Measurements from ENCODE around the gene RNF103.
"Not testable (repeated sequence)": the region's sequence is repeated elsewhere in the genome, so short reads cannot be mapped to it uniquely, and the experiment has no call there.

Gene RNF103

DNA sequence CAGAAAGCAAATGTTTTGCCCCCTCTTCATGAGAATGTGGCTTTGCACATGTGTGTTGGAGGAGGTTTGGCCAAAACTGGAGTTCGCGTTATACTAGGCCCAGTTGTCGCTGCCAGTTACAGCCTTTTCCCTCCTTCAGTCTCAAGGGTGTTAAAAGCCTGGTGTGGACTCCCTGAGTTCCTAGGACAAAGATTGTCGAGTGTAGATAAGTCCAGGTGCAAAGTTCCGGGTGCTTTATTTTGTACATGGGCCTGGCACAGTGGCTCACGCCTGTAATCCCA, 542 bp upstream of the RNF103 start:
- peak; percentile 39 for DNase-seq

DNA sequence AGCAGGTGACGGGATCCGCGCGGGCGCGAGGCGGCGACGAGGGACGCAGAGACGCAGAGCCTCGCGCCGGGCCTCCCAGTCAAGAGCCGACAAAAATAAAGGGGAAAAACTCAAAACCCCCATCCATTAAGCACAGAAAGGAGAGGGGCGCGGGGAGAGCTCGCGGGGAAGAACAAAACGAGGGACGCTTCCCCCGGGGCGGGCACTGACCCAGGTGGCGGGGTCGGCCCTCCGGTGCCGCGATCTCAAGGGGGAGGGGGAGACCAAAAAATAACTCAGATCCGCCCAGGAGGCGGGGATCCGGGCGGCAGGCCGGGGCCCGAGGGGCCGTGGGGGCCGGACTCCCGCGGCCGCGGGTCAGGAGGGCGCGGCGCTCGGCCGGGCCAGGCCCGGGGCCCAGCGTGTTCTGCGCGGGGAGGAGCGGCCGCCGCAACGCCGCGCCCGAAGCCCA, 597 bp downstream of the RNF103 start:
- DNase-seq: peak; percentile 57

DNA sequence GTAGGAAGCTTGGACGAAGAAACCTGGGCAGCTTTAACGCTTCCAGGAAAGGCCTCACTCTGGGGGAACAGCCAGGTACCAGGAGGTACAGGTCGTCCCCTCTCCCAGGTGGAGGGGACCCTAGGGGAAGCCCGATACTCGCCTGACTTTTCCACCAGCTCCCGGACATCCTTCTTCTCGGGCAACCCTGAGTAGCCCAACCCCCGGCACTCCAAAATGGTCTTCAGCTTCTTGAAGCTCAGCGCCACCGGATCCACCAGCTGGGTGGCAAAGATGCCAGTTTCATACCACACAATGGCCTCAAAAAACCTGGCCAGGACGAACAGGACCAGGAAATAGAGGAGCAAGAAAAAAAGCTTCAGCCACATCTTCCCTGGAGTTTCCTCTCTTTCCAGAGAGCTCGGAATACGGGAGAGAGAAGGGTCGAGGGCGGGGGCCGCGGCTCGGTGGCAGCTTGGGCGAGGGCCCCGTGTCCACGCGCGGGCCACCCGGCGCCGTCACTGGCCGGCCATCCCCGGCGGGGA, 1.1 kb downstream of the RNF103 start:
- DNase-seq: peak; percentile 49

DNA sequence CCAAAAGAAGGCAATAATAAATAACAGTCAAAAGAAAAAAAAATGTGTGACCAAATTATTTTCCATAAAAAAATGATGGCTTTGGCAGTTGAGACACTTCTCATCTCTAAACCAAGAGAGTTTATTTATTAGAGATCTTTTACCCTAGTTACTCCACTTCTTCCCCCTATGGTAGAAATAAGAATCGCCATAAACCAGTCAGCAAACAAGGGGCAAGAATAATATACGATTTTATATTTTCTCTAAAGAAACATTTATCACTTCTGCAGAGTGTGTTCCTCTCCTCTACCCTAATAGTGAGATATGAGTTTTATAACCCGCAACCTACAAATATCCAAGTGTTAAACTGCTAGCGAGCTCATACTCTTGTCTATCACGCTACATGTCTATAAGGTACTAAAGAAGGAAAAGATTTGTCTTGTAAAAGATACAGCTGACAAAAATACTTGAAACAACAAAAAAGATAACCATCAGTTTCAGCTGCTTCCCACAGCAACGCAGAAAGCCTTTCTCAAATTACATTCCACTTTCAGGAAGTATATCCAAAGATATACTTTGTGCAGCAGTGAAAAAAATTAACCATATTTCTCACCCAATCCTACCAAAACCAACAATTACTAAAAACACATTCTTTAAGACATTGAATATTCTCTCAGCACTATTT, 2.3 kb downstream of the RNF103 start:
- DNase-seq: no peak

DNA sequence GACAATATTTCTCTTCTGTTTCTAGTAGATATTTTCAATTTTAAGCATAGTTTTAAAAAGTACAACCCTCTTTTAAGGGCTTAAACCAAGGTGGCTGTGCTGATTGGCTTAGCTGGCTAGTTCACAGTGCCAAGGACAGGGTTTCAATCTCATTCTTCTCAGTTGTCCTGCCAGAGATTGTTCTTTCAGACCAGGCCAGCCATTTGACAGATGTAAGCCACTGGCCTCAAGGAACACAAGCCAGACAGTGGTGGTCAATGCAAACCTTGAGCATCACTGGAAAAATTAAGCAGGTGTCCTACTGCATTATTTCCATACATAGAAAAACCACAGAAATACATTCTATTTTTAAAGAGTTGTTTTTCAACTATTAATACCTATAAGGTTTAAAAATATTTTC, 5.9 kb downstream of the RNF103 start:
- DNase-seq: no peak

DNA sequence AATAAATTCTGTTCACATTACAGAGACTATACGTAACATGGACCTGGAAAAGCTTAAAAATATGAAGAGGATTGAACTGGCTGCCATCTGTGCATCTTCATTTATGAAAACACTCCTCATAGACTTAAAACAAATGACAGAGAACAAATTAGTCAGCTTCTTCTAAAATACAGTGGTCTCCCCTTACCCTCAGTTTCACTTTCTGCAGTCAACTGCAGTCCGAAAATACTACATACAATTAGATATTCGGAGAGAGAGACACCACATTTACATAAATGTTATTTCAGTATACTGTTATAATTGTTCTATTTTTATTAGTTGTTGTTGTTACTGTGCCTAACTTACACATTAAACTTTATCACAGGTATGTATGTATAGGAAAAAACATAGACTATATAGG, 6.5 kb downstream of the RNF103 start:
- DNase-seq: no peak

DNA sequence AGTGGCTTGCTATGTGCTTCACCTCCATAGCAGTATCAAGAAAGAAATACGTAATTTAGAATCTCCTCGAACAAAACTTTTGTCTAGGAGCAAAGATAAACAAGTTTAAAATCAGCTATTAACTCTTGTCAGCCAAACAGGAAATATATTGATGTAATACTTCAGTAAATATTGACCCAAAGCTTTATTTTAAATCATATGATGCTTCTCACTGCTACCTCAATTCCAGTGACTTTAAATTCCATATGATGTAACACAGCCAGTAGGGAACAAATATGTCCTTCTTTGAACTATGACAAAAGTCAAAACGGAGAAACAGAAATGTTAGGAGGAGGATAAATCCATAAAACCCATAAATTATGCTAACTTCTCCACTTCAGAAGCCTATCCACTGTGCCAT, 7.2 kb downstream of the RNF103 start:
- no peak for DNase-seq

DNA sequence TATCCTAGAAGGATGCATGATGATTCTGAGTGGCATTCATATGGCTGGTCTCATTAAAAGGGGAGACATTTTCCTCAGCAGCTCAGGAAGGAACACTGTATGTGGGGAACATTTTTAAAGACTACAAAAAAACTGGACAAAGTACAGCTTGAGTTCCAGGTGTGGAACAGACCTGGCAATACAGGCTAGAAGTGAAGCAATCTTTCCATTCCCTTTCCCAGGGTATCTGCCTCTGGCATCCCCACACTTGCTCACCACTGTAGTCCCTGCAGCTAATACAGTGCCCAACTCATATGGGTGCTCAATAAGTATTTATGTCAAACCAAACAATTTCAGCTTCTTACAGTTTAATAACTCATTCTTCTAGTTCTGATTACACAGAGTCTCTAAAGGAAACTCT, 8.1 kb downstream of the RNF103 start:
- DNase-seq: no peak

DNA sequence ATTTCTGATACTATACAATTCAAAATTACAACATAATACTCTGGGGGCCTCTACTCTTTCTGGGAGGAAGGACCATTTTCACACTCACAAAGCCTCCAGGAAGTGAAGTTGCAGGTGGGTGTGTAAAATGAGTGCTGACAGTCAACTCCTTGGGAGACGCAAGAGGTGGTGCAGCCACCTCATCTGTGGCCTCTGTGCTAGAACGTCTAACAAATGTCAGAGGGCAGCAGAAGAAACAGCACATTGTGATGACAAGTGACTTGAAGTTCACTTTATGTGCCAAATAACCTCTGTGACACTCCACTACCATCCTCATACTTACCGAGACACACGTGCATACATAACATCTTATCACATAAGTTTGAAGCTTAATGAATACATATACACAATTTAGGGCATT, 10.2 kb downstream of the RNF103 start:
- no peak for DNase-seq

DNA sequence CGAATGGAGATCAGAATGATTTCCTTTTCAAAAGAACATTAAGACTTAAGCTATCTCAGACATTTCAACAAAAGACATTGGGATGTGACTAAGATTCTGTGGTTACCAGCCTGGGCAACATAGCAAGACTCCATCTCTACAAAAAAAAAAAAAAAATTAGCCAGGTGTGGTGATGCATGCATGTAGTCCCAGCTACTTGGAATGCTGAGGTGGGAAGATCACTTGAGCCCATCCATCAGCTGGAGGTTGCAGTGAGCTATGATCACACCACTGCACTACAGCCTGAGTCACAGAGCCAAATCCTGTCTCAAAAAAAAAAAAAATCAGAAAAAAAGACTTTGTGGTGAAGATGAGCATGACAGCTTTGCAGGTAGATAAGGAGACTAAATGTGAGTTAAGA, 12.8 kb downstream of the RNF103 start:
- DNase-seq: no peak

DNA sequence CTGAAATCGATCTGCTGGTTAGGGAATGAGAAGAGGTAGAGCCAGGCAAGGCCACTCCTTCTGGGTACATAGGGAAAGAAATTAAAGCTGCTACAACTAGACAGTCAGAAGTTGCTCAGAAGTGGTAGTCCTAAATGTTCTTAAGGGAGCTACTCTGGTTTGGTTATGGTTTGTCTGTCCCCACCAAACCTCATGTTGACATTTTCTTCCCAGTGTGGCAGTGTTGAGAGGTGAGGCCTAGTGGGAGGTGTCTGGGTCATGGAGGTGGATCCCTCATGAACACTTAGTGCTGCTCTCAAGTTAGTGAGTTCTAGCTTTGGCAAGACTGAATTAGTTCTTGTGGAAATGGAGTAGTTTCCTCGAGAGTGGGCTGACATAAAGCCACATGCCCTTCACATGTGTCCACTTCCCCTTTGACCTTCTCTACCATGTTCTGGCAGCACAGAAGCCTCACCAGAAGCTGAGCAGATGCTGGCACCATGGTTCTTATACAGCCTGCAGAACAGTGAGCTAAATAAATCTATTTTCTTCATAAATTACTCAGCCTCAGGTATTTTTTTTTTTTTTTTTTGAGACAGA, 14.7 kb downstream of the RNF103 start:
- DNase-seq: no peak

DNA sequence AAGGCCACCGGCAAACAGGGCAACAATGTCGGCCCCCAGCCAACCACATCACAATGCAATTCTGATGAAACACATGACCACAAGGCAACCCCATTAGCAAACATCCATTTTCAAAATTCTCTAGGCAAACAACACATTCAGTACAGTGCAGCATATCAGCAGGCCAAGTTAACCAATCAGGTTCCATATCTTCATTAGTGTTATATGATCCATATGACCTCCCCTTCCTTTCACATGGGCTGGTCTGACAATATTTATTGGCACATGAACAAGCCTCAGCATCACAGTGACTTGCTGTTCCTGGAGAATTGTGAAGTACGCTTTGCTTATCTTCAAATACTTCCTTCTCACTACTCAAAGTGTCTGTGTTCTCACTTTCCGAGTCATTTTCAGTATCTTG, 19.8 kb downstream of the RNF103 start:
- no peak for DNase-seq

DNA sequence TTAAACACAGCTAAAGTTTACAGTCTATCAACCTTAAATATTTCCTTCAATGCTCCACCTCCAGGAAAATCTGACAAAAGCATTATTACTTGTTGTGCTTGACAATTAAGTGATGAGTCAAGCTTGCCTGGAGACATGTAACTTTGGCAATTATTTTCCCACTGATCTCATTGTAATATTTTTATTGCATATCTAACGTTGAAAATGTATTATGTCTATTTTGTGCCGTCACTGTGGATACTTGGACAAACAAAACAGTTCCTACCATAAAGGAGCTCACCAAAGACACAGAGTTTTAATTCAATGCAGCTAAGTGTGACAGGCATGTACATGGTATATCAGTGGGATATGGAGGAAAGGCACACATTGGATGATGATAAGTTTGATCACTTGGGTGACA, 24.7 kb downstream of the RNF103 start:
- no peak for DNase-seq

DNA sequence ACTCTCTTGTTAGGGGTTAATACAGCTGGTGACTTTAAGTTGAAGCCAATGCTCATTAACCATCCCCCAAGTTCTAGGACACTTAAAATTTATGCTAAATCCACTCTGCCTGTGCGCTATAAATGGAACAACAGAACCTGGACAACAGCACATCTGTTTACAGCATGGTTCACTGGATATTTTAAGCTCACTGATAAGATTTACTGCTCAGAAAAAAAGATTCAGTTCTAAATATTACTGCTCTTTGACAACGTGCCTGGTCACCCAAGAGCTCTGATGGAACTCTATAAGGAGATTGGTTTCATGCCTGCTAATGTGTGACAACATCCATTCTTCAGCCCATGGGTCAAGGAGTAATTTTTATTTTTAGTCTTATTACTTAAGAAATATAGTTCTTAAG, 27.5 kb downstream of the RNF103 start:
- DNase-seq: peak; percentile 16

DNA sequence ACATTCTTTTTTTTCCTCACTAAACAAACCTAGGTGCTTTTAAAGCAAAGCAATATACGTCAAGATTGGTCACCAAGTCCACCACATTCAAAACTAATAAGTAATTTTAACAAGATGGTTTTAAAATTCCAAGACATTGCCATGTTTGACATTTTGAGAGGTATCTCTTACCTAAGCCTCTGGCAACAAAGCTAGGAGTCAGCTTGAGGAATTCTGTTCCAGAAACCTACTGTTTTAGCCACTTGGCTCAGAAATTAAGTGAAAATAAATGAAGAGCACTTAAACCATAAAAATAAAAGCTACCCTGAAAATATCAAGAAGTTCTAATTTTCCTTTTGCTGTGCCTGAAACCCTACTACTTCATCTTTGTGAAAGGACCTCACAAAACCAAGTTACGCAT, 30.4 kb downstream of the RNF103 start:
- no peak for DNase-seq

DNA sequence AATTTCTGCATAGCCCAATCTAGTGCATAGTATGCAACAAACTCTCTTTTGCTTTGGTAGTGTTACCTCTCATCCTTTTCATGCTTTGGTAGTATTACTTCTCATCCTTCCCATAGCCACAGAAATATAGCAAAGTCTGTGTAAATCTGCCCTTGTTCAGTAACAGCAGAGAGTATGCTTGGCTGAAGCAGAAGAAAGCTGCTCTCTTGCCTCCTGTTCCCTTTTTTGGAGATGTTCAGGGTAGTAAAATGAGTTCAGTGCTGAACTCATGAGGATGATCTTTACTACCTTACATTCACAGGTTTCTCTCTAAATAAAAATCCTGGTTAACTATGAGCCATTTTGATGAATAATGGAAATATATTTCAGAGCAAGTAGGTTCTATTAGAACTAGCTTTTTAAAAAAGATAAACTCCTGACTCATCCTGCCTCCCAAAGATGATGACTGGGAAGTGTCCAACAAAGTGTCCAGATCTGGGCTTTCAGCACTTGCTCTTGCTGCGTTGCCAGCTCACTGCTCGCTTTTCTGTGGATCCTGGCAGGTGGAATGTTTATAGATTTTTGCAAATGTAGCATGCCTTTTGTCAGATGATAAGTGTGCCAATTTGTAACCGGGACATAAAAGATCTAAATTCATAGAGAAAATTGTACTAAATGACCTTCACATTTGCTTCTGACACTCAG, 31.0 kb downstream of the RNF103 start:
- DNase-seq: no peak

DNA sequence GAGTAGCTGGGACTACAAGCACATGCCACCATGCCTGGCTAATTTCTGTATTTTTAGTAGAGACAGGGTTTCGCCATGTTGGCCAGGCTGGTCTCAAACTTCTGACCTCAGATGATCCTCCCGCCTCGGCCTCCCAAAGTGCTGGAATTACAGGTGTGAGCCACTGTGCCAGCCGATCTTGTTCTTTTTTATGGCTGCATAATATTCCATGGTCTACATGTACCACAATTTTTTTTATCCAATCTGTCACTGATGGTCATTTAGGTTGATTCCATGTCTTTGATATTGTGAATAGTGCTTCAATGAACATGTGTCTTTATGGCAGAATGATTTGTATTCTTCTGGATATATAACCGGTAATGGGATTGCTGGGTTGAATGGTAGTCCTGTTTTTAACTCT, 34.0 kb downstream of the RNF103 start:
- DNase-seq: not testable (repeated sequence)

DNA sequence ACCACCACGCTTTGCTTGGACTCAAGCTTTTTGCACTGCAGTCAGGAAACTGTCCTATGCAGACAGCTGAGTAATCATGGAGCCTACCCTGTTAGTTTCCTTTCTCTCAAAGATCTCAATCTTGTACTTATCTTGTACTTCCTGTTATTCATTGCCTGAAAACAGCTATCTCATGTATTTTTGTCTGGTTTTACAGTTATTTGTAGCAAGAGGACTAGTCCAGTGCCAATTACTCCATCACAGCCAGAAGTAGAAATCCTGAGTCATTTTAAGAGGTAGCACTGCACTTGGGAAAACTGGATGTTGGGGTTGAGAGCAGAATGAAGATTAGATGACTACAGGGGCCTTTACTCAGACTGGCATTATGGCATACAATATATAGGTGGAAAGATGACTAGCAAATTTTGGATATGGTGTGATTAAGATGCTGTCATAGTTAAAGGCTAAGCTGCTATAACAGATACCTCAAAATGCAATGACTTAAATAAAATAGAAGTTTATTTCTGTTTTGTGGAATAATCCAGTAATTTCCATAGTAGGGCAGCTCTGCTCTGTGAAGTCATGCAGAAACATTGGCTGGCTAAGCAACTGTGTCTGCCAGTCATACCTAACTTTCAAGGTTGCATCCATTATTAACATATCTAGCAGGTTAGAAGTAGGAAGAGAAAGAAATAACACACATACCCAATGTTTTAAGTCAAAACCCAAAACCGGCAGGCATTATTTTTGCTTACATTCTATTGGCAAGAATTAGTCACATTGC, 39.3 kb downstream of the RNF103 start:
- DNase-seq: no peak

DNA sequence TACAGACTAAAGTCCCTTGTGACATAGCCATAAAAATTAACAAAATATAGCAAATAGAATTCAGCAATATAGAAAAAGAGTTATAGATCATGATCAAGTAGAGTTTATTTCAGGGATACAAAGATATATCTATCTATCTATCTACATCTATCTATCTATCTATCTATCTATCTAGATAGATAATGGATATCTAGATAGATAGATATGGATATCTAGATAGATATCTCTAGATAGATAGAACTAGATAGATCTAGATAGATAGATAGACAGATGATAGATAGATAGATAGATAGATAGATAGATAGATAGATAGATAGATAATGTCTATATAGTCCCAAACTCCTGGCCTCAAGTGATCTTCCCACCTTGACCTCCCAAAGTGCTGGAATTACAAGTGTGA, 43.1 kb downstream of the RNF103 start:
- no peak for DNase-seq

DNA sequence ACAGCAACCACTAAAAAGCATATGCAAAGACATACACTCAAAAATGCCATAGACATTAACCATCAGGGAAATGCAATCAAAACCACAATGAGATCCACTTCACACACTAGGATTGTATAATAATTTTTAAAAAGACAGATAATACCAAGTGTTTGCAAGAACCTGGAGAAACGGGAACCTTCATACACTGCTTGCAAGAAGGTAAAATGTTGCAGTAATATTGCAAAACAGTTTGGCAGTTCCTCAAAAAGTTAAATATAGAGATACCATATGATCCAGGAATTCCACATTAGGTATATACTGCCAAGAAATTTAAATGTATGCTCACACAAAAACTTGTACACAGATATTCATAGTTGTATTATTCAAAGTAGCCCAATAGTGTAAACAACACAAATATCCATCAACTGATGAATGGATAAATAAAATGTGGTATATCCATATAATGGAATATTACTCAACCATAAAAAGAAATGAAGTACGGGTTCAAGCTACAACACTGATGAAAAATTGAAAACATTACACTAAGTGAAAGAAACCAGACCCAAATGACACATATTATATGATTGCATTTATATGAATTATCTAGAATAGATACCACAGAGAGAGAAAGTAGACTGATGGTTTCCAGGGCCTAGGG, 45.7 kb downstream of the RNF103 start:
- no peak for DNase-seq

DNA sequence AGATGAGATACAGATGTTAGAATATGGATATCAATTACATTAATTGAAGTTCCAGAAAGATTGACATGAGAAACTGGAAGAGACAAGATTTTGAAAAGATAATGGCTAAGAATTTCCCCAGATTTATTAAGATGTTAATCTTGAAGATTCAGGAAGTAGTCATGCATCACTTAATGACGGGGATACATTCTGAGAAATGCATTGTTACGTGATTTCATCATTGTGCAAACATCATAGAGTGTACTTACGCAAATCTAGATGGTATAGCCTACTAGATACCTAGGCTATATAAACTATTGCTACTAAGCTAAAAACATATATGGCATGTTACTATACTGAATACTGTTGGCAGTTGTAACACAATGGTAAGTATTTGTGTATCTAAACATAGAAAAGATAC, 53.6 kb downstream of the RNF103 start:
- no peak for DNase-seq

DNA sequence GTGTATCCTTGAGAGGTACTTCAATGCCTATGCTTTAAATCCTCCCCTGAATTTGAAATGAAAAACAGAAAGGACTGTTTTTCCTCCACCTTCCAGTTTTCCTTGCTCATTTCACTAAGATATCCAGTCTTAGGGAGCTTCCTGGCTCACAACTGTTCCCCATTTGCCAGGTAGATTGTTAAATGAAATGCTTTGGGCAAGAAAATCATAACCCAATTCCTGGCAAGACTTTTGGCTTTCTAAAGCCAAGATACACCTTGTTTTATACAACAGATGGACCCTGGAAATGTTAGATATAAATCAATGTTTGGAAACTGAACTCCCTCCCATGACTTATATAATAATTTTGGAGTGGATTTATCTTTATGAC, 56.9 kb downstream of the RNF103 start:
- no peak for DNase-seq

DNA sequence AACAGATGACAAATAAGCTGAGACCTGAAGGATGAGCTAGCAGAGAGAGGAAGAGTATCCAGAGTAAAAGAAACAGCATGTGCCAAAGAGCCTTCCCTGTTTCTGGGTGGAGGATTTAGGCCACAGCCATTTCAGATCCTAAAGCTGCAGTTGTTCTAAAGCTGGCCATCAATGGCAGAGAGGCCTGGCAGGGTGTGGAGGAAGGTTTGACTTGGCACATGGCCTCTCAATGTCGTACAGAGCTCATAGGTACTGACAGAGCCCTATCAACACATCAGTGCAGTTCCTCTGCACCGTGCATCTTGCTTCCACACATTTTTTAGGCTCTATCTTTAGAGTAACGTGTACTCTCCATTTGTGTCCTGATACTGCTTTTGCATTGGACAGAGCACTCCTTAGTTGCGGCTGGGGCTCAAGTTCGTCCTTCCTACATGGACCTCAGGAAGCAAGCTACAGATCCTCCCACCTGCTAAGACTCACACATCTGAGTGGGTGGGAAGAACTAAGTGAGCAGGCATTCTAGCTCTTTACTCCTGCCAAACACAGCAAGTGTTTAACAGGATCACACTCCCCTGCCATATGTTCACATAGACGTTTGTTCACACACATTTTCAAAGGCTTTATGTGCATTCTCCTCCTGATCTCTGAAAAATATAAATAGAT, 57.4 kb downstream of the RNF103 start:
- peak; percentile 93 for DNase-seq

Measured in NCI-H82 (cell line).